ENCODE data around the gene CCDC150.
"Not testable (repeated sequence)": the region's sequence is repeated elsewhere in the genome, so short reads cannot be mapped to it uniquely, and the experiment has no call there.

Gene CCDC150

GRCh38 chr2:196718419-196719109, 79.0 kb downstream of the CCDC150 start:
- no peak for DNase-seq

DNA sequence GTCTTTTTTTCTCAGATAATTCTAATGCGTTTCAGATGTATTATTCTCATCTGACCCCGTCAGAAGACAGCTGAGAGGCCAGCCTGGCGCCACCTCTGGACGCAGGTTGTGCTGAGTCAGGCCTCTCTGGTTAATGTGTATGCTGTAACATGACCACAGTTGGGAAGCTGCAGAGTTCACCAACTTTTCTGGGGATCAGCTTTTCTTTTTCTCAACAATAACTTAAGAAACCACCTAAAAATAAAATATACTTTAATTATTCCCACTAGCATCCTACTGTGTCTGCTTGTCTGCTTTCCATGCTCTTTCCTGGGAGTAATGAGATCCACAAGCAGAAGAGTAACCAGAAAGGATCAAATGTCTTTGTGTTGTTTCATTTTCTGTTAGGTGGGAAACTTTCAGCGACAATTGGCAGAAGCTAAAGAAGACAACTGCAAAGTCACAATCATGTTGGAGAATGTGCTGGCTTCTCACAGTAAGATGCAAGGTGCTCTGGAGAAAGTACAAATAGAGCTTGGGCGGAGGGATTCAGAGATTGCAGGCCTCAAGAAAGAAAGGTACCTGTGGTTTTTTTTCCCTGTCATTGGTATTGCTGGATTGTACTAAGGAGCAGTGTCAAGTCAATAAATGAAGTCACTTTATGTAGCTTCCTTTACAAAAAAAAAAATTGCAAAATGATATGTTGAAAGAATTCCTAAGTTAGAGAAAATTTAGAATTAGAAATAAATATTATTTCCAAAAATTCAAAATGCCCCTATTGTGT, 79.8 kb downstream of the CCDC150 start:
- no peak for DNase-seq

DNA sequence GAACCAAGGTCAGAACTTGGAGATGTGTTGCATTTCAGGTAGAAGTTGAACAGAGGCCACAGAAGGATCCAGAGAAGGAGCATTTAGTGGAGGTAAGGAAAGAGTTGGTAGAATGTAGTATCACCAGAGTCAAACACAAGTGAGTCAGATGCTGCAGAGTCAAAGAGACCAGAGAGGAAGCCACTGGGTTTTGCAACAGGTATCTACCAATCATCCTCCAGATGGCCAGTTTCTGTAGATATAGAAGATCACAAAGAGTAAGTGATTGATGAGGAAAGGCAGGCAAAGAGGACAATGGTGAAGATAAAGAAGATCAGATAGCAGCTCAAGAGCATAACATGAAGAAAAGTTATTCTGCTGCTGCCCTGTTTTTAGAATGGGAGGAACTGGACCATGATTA, 84.1 kb downstream of the CCDC150 start:
- DNase-seq, result no peak

DNA sequence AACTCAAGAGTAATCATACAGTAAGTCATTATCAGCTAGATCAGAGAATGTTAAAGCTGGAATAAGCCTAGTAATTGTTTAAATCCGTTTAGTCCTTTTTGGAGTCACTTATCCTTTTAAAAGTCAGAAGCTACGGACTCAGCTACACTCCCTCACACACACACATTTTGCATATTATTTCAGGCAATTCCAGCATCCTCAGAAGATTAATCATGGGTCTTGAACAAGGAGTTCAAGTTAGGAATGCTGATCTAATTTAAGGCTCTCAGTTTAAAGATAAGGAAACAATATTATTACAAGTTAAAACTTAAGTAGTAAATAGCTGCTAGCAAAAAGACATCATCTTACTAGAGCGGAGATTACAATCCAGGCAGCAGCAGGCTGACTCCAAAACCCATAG, 85.7 kb downstream of the CCDC150 start:
- no peak for DNase-seq

- no peak for DNase-seq
Observed at GRCh38 chr2:196725882-196726281, 86.4 kb downstream of the CCDC150 start.

DNA sequence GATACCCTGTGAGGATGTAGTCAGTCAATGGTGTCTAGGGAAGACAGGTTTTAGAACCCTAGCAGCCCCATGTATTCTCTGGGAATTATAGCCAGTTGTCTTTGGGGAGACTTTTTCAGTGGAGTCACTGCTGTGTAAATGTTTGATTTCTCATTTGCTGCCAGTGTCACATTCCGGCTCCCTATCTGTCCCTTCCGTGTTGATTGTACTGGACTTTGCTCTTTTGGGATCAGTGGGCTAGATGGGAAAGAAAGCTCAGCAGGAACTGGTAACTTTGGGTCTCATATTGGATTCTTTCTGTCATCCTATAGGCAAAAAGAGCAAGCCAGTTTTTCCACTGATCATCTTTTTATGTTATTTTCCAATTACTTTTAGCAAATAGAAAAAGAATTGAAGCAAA, 89.9 kb downstream of the CCDC150 start:
- DNase-seq, result no peak

- not testable (repeated sequence) for DNase-seq
Observed at GRCh38 chr2:196736646-196737045, 97.1 kb downstream of the CCDC150 start.

DNA sequence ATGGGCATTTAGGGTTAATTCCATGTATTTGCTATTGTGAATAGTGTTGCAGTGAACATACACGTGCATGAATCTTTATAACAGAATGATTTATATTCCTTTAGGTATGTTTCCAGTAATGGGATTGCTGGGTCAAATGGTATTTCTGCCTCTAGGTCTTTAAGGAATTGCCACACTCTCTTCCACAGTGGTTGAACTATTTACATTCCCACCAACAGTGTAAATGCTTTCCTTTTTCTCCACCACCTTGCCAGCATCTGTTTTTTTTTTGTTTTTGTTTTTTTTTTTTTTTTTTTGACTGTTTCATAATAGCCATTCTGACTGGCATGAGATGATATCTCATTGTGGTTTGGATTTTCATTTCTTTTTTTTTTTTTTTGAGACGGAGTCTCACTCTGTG, 97.5 kb downstream of the CCDC150 start:
- DNase-seq, result no peak

- no peak for DNase-seq
Observed at GRCh38 chr2:196739031-196739430, 99.5 kb downstream of the CCDC150 start.

- no peak for DNase-seq
Observed at GRCh38 chr2:196742216-196742615, 102.7 kb downstream of the CCDC150 start.

- peak; percentile 21 for DNase-seq
Observed at GRCh38 chr2:196742685-196743084, 103.2 kb downstream of the CCDC150 start.

DNA sequence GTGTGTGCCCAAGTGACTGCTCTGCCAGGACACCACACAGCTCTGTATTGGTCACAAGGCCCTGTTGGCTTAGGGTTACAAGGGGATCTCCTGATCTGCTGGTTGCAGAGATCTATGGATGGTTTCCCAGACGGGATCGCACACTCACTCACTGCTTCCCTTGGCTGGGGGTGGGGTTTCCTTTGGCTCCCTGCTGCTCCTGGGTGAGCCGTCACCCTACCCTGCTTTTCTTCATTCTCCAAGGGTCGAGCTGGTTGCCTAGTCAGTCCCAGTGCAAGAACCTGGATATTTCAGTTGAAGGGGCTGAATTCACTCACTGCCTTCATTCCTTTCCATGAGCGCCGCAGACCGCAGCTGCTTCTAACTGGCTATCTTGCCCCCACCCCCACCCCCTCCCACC, 103.7 kb downstream of the CCDC150 start:
- no peak for DNase-seq

- no peak for DNase-seq
Observed at GRCh38 chr2:196745711-196746110, 106.2 kb downstream of the CCDC150 start.

GRCh38 chr2:196747400-196747799, 107.9 kb downstream of the CCDC150 start:
- DNase-seq, result no peak

DNA sequence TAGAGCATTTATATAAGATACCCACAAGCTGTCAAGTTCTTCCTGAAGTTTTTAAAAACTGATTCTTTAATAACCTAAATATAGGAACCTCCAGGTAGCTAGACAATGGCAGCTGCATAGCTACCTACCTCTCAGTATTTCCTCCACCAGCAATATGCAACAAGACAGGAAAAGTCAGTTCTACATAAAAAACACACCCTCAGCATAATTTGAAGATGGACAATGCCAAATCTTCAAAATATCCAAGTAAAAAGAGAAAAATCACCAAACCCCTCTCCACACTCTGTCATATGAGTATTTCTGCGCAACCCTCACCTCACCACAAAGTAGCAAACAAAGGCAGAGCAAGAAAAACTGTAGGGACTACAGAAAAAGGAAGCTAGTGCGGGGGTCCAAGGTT, 108.6 kb downstream of the CCDC150 start:
- DNase-seq, result no peak

DNA sequence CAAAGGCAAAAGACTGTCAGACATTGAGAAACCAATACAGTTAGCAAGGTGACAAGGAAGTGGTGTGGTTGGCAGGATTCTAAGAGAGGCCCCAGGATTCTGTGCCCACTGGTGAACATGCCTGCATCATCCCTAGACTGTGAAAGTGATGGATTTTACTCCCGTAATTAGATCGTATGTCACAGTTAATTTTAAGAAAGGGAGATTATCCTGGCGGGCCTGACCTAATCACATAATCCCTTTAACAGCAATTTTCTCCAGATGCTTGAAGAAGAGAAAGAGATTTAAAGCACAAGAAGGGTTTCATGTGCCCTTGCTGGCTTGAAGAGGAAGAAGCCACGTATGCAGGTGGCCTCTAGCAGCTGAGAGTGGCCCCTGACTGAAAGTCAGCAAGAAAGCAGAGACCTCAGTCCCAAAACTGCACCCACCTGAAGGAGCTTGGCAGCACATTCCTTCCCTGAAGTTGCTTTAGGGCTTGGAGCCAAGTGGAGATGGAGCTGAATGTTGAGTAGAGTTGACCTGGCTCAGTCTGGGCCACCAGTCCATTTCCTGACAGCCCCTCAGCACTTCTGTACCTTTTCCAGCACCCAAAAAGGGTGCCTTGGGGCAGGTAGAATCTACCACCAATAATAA, 110.9 kb downstream of the CCDC150 start:
- no peak for DNase-seq

DNA sequence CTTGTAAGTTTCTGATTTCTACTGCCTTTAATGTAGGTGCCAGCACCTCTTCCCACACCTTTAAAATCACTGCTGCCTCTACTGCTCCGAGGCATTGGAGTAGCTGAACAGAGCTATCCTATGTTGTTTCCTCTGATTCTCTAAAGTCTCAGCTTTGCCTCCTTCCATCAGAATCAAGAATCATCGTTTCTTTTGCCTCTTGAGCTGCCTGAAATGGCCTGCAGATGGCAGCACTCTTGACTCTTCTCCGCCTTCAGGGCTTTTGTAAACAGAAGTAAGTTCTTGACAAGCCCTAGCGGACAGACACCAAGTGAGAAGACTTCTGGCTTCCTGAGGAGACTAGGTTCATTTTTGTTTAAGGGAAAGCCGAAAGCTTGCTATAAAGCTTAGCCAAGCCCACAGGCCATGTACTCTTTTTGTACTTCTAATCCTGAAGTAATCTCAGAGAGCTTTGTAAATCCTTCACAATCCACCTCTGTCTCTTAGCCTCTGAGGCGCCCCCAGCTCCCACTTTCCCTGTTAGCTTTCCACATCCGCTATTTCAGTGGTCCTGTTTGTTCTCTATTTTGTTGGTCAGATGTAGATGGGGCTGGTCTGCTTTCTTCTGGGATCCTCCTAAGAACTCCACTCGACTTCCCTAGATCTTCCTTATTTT, 111.6 kb downstream of the CCDC150 start:
- DNase-seq, result peak; percentile 13

- peak; percentile 7 for DNase-seq
Observed at GRCh38 chr2:196758474-196759377, 119.2 kb downstream of the CCDC150 start.

GRCh38 chr2:196759378-196759706, 119.8 kb downstream of the CCDC150 start:
- no peak for DNase-seq

GRCh38 chr2:196767101-196767500, 127.6 kb downstream of the CCDC150 start:
- no peak for DNase-seq

Data from NCI-H2171 (cell line).